Stimulated activated CD4-positive, alpha-beta T cell treated with anti-CD3 and anti-CD28 coated beads, Interleukin-12 subunit alpha, Interleukin-12 subunit beta, amount 100 ng/mL, for 24 hours (primary cell): ENCODE data around the gene ZDHHC16.

Source experiments
- DNase-seq, 2 experiments: peaks; one replicate each; pipeline ENCODE4 v3.0.0-alpha.2; 2020; ENCODE audit warnings: low read depth in 2 of 2

Gene ZDHHC16

DNA sequence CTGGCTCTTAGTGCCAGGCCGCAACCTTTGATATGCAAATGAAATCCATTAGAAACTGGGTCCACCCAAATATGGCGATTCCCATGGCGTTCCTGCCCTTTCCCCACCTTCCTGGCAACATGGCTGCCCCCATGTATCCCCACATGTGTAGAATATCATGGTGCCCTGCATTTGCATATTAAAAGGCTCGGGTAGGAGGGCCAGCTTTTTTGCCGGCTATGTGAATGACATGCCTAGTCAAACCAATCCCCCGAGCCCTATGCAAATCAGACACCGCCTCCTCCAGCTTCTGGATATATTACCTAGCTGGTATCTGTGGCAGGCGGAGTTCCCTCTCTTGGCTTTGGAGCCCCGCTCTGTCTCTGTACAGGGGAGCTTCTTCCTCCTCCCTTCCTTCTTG, 34.0 kb downstream of the ZDHHC16 start:
- DNase-seq = no peak

DNA sequence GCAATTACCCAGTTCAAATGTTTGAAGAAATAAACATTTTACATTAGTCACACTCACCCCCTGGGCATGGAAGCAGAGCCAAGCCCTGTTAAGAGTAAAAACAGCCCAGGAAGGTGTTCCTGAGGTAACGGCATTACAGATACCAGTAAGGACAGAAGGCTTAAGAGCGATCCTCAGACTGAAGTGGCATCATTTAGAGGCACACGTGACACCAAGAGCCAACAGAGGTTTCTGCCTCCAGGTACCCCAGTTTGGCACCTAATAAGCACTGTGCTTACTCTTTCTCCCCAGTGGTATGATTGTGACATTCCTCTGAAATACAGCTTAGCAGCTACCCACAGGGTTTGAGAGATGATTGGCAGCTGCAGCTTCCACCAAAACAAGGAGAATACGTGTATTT, 35.1 kb downstream of the ZDHHC16 start:
- no peak for DNase-seq

DNA sequence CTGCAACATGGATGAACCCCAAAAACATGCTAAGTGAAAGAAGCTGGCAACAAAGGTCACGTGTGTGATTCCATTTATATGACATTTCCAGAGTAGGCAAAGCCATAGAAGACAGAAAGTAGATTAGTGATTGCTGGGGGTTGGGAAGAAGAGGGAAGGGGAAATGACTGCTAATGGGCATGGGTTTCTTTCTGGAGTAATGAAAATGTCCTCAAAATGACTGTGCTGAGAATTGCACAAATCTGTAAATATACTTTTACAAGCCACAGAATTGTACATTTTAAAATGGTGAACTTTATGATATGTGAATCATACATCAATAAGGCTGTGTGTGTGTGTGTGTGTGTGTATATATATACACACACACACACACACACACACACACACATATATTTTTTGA, 36.4 kb downstream of the ZDHHC16 start:
- DNase-seq = no peak

DNA sequence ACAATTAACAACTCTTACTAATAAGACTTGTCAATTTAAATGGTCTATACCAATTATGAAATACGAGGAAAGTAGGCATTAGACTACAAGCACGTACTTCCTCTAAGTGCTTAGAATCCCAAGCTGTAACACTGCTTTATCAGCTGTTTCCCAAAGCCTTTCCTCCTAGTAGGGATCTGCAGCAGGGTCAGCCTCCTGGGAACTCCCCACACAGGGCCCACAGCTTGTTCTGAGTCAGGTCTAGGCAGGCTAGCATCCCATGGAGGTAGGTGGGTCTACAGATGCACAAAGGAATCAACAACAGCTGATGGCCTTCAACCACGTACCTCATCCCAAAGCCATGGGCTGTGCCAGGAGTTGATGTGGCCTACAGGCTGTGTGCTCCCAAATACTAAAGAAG, 37.5 kb downstream of the ZDHHC16 start:
- no peak for DNase-seq

DNA sequence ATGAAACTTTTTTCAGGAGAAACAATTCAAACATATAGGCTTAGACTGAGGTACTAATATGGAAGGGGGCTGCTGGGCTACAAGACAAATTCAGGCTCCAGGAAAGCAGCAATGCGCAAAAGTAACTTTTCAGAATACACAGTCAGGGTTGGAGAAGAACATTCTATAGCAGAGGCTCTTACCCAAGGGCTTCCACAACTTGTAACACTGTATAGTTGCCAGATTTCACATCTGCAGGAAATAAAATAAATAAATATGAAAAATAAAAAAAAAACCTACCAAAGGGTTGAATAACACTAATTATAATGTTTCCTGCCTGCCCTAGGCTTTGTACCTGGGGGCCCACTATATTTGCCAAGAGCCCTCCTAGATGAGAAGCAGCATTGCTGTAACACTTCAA, 37.9 kb downstream of the ZDHHC16 start:
- no peak for DNase-seq

DNA sequence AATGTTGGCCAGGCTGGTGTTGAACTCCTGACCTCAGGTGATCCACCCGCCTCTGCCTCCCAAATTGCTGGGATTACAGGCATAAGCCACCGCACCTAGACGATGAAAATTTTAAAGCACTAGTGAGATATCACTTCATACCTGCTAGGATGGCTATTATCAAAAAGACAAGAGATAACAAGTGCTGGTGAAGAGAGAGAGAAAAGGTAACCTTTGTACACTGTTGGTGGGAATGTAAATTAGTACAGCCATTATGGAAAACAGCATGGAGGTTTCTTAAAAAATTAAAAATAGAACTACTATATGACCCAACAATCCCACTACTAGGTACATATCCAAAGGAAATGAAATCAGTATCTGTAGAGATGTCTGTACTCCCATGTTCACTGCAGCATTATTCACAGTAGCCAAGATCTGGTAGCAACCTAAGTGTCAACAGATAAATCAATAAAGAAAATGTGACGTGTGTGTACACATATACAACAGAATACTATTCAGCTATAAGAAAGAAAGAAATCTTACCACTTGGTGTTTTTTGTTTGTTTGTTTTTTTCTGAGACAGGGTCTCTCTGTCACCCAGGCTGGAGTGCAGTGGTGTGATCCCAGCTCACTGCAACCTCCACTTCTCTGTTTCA, 39.8 kb downstream of the ZDHHC16 start:
- no peak for DNase-seq

DNA sequence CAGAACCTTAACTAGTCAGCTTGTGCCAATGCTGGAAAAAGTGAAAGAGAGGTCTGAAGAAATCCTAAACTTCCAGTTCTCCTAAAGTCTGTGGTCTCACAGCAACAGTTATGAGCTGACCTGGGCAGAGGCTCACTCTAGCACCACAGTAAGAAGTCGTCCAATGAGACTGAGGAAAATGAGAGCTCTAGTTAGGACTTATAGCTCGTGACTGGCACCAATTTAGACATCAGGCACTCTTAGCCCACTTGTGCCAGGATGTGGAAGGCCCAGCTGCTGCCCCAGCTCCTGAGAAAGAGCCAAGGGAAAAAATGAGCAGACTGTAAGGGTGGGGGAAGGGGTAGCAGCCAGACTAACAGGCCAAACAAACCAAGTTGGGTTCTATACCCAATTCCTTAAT, 44.6 kb downstream of the ZDHHC16 start:
- no peak for DNase-seq

DNA sequence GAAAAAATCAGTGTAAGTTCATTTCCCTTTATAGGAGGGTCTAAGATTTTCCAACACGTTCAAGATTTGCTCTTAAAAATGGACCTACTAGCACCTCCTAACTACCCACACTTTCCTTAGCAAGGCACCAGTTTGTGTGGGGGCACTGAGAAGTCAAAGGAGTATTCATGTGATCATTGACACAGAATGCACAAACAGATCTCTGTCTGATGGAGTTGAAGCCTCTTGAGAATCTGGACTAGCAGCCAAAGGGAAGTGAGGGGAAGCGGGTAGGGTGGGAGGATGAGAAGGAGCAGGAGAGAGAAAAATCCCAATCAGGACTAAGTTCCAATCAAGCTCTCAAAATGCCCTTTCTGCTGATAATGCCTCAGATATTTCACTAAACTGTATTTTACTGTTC, 48.2 kb downstream of the ZDHHC16 start:
- no peak for DNase-seq

DNA sequence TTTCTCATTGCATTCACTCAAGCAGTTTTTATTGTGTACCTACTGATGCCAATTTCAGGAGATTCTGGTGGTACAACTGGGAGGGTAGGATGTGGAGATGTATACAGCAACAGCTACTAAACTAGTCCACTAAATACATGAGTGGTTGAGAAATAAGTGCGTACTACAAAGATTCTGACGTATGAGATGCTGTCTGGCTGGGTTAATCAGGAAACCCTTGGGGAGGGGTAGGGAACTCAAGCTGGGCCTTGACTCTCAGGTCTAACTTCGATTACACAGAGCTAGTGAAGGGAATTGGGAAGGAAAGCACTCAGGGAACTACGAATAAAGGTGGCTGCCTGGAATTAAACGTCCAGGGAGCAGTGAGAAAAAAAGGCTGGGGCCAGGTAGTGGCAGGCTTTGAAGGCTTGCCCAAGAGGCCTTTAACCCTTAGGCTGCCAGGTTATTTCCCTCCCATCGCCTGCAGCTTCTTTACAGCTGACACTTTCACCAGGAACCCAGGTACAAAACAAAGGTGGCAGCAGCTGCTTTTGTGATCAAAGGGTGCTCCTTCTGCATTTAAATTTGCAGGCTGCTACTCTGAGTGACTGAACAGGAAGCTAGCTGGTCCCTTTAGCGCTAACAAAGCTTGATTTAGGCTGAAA, 49.0 kb downstream of the ZDHHC16 start:
- DNase-seq = no peak

DNA sequence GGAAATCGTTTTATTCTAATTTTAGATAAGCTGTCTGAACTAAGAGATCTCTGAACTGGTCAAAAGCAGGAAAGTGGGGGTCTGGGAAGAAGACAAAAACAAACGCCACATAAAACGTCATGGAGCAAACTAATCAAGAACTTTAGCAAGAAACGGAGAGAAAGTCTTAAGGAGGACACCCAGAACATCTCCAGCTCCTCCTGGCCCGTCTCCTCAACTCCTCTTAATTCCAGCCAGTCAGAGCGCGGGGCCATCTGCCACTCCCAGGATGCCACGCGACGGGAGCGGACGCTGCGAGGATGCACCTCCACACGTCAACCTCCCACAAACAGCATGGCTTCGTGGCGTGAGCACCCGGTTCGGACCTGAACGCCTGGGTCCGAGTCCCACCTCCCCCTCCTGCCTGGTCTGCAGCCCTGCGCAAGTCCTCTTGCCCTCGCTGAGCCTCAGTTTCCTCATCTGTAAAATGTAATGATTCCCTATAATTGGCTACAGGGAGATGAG, 51.6 kb downstream of the ZDHHC16 start:
- DNase-seq = peak; percentile 65 to 83

DNA sequence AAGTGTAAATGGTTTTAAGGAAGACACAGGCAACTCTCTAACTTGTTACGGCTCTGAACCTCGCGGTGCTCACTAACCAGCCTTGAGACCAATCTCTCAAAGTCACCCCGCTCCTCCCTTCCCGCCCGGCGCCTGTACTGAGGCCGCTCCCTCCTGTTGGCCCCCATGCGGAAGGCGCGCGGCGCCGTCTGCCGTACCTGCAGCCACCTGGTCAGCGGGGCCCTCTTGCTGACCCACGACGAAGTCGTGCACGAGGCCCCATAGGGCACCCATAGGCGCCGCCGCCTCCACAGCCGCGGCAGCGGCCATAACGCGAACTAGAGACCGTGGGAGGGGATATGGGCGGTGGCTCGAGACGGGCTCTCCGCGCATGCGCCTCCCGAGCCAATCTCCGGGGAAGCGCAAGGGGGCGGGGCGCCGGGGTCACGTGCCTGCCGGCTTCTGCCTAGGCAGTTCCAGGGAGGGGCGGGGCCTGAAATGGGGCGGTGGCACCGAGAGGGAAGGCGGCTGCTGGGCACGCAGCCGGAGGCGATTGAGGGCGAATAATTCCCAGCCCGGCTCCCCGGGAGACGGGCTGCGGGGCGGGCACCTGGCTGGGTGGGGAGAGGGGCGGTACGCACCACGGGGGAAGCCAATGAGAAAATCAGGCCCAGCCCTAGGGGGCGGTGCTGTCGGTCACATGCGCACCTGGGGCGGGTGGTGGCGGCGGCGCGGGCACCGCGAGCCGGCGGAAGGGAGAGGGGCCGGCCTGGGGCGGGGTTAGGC, 52.3 kb downstream of the ZDHHC16 start, which contains the start of gene MMS19:
Gene MMS19, minus strand, starts transcription at position 347 of the 765 bp plus-strand sequence. Its CDS starts 38 bp downstream, at position 309.
- DNase-seq = peak; percentile 99 to 100

DNA sequence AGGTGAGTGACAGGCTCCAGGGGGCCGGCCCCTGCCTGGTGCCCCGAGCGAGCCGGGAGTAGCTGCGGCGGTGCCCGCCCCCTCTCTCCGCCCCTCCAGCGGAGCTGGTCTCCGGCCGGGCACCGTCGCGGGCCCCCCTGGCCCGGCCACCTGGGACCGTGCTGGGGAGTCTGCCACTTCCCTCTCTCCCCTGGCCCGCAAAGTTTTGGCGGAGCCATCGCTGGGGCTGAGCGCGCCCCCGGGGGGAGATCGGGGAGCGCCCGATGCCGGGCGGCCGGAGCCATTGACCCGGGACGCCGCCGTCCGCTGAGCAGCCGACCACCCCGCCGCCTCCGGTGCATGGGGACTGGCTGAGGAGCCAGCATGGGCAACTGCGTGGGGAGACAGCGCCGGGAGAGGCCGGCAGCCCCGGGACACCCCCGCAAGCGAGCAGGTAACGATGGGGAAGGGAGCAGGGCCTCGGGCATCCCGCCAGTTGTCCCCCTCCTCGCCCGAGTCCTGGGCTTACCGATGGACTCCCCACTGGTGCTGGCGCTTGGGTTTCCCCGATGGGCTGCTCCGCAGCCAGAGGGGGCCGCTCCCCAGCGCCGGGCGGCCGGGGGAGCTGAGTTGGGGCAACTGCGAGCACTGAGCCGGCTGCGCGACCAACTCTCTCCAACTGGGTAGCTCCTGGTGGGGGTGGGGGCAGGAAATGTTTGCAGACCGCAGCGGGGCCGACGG, 53.0 kb downstream of the ZDHHC16 start, which contains the start of gene UBTD1:
Gene UBTD1, plus strand, starts transcription at position 84 of the 720 bp plus-strand sequence. Its CDS starts 280 bp downstream, at position 364.
- peak in 1 of 2 experiments; percentile 17 for DNase-seq

DNA sequence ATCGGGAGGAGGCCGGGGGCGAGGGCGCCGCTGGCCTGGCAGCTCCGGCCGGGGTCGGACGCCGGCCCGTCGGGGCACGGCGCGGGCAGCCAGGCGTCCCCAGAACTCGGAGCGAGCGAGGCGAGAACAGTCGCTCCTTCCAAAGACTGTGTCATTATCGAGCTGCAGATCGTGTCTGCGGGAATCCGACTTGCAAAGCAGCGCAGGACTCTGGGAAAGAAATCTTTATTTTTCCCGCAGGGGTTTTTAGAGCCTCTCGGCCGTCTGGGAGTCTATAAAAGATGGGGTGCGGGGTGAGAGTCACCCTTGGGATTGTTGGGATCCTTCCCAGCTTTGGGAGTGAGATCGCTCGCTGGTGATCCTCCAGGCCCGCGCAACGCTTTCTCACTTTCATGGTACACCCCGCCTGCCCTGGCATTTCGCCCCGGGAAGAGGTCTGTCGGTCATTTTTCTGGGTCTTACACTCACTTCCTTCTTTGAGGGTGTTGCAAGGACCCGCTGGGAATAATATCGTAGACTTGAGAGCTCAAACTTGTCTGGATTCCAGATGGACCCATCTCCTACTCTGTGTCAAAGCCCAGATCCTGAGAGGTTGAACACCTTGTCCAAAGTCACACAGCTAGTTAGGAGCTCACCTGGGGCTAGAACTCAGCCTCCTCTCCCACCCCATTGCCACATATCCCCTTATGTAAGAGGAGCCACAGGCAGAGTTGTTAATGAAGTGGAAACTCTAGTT, 53.8 kb downstream of the ZDHHC16 start:
- no peak for DNase-seq

DNA sequence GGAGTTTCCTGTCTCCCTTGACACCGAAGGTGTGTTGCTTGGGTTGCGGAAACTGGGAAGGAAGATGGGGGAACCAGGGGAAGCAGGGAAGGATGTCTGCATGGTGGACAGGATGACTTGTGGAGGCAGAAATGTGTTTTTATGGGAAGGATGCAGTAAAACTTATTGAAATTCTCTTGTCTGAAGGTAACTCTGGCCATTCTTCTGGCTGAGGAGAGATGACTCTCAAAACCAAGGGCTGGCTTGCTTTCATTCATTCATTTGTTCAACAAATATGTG, 54.3 kb downstream of the ZDHHC16 start:
- no peak for DNase-seq

DNA sequence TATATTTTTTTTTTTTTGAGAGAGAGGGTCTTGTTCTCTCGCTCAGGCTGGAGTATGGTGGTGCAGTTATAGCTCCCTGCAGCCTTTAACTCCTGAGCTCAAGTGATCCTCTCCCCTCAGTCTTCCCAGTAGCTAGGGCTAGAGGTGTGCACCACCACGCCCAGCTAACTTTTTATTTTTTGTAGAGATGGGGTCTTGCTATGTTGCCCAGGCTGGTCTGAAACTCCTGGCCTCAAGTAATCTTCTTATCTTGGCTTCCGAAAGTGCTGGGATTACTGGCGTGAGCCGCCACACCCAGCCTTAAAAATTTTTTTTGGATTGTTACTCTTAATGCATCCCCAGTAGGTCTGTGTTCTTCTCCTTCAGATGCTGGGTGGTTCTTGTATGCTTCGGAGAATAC, 56.9 kb downstream of the ZDHHC16 start:
- DNase-seq = no peak

DNA sequence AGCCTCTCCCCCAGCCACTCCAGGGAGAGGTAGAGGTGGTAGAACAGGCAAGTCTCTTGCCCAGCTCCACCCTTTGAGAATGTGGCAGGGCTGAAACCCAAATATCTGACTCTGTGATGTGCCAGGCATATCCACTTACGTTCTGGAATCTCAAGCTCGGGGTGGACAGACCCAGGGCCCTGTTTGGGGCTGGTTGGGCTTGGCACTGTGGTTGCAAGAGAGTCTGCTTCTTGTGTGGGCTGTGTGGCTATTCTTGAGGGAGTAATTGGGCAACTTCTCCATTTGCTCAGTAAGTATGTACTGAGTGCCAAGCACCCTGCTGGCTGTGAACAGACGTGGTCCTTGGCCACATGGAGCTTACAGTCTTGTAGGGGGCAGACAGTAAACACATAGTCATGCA, 57.4 kb downstream of the ZDHHC16 start:
- DNase-seq = no peak

DNA sequence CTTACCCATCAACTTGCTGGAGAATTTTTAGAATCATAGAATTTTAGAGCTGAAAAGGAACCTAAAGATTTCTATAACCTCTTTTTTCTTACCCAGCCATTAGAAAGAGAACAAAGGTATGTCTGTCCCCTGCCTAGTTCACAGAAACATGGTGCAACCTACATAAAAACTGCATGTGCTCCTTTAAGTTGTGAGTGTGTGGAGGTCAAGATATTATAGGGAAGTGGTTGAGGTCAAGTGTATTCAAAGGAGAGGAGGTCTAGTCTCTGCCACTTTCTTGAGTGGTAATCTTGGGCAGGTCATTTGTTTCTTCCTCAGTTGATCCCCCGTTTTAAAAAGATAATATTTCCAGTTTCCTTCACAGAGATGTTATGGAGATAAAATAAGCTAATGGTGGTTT, 59.2 kb downstream of the ZDHHC16 start:
- DNase-seq = no peak

DNA sequence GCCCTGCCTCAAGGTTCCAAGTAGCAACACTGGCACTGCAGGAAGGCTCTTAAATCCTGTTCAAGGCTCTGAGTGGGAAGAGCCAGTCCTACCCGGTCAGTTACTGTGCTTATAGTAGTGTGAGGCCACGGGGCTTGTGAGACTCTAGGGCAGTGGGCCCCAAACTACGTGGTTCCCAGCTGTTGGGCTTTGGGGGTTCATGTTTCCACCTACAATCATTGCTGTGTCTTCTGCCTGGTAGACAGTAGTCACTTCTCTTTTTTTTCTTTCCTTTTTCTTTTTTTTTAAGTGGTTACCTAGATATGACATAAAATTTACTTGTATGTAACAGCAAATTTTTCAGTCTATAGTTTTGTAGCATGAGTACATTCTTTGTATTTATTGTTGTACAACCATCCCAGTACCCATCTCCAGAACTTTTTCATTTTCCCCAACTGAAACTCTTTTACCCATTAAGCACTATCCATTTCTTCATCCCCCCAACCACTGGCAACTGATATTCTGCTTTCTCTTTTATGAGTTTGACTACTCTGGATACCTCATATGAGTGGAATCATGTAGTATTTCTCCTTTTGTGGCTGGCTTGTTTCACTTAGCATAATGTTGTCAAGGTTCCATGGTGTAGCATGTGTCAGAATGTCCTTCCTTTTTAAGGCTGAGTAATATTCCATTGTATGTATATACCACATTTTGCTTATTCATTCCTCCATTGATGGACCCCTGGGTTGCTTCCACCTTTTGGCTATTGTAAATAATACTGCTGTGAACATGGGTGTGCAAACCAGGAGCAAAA, 60.4 kb downstream of the ZDHHC16 start:
- DNase-seq = no peak
